Lung (tissue), 12 donors: ENCODE measurements around the gene CR1L. TPM values are rescaled to one million over a fixed set of nuclear protein-coding genes. Genes with fewer than 3 reads are reported as not detected.
A peak's percentile ranks its signal among the peaks of the same experiment; 100 is the strongest.
"Not testable (repeated sequence)": the region's sequence is repeated elsewhere in the genome, so short reads cannot be mapped to it uniquely, and the experiment has no call there.

Experiments
- ATAC-seq: fragments of 200-7000 bp; cut with Tn5 transposase; one replicate; pipeline ENCODE4 v1.9.1; 2020; ENCODE audit warnings: moderate number of reproducible peaks; ENCODE audit not compliant: insufficient read depth, low FRiP score
- DNase-seq, 3 donors: peaks; one replicate each; pipeline ENCODE4 v3.0.0-alpha.2; 2013 to 2017
- H3K27ac ChIP-seq, 2 donors: one replicate each; pipeline ENCODE4 v1.5.1; 2013; ENCODE audit warnings: mild to moderate bottlenecking in 2 of 2, moderate library complexity in 2 of 2, control low read depth in 1 of 2, inconsistent platforms in 1 of 2, low read depth in 1 of 2, low read length in 1 of 2
- H3K27me3 ChIP-seq, 3 donors: one replicate each; pipeline ENCODE4 v1.5.1; 2013; ENCODE audit warnings: low read length in 2 of 3; ENCODE audit not compliant: control insufficient read depth in 3 of 3, insufficient read depth in 3 of 3
- H3K36me3 ChIP-seq, 4 donors: one replicate each; pipeline ENCODE4 v1.5.1; 2013; ENCODE audit warnings: low read length in 4 of 4, mild to moderate bottlenecking in 1 of 4, moderate library complexity in 1 of 4; ENCODE audit not compliant: control insufficient read depth in 4 of 4, insufficient read depth in 4 of 4
- H3K4me1 ChIP-seq, 5 donors: one replicate each; pipeline ENCODE4 v1.5.1; 2013; ENCODE audit warnings: low read length in 5 of 5, mild to moderate bottlenecking in 2 of 5, moderate library complexity in 1 of 5; ENCODE audit not compliant: control insufficient read depth in 5 of 5, insufficient read depth in 5 of 5
- H3K4me3 ChIP-seq: one replicate; pipeline ENCODE4 v1.5.1; 2013; ENCODE audit warnings: mild to moderate bottlenecking, control low read depth, moderate library complexity
- H3K9ac ChIP-seq, 2 donors: one replicate each; pipeline ENCODE4 v1.5.1; 2013; ENCODE audit warnings: low read length in 2 of 2, control low read depth in 1 of 2; ENCODE audit not compliant: insufficient read depth in 1 of 2
- H3K9me3 ChIP-seq, 4 donors: one replicate each; pipeline ENCODE4 v1.5.1; 2013; ENCODE audit warnings: low read length in 3 of 4, mild to moderate bottlenecking in 1 of 4, moderate library complexity in 1 of 4; ENCODE audit not compliant: control insufficient read depth in 4 of 4, insufficient read depth in 3 of 4
- CTCF ChIP-seq: IDR thresholded peaks from 2 replicates; pipeline ENCODE4 v1.5.1; 2012; ENCODE audit warnings: mild to moderate bottlenecking; ENCODE audit errors: control extremely low read depth, extremely low read depth
- WGBS, 2 donors: extraction: QIAGEN DNeasy Blood & Tissue Kit; methylation state at CpG; one replicate each; pipeline ENCODE4 v1.1.7; 2013; 5-methylcytosine and 5-hydroxymethylcytosine counted together
- polyA plus RNA-seq, 2 donors: library from polyadenylated mRNA; stranded (reverse); fragments of 200-250 nt; gene quantifications; one replicate each; pipeline ENCODE4 v1.2.1, GENCODE V29; 2013
- total RNA-seq, 2 donors: library from RNA; depleted of rRNA in 1 of 2; stranded (reverse); fragments of >200 nt in 1 of 2; gene quantifications; one replicate each; pipeline ENCODE4 v1.2.1, GENCODE V29; 2014 to 2021
- donor health status: control.
- donor health status: control.
- donor health status: Bipolar disorder and iron deficiency.
- donor health status: healthy.
- donor health status: DM: yes; HTN: yes; CAD: no.

Gene CR1L
- total and polyA plus RNA-seq, 4 donors = 0.28 to 2.6 (median 0.94) TPM

- Histone ChIP-seq H3K9ac (no peak overlapping the region), H3K4me1 (peaks cover 0 to 4% (median 0%) of the 10 kb centered on the region in 5 donors), H3K27me3 (peaks cover 0 to 44% (median 38%) of the 10 kb centered on the region in 3 donors), H3K9me3 (no peaks in the 10 kb centered on the region), H3K36me3 (no peaks in the 10 kb centered on the region), H3K27ac (no peak overlapping the region), H3K4me3 (no peak overlapping the region)
- TF ChIP-seq CTCF = no peak
- peak in 2 of 3 donors; percentile 4 to 47 for DNase-seq
- WGBS, 2 donors = 28 to 31% methylated on average over 5 of the region's 5 CpGs
- no peak for ATAC-seq
Measured at GRCh38 chr1:207672522-207673130, 27.7 kb downstream of the CR1L start.

- Histone ChIP-seq H3K27me3 (peaks cover 0 to 36% (median 30%) of the 10 kb centered on the region in 3 donors), H3K36me3 (no peaks in the 10 kb centered on the region), H3K27ac (no peak overlapping the region), H3K9ac (no peak overlapping the region), H3K4me1 (peaks cover 0 to 4% (median 0%) of the 10 kb centered on the region in 5 donors), H3K9me3 (no peaks in the 10 kb centered on the region), H3K4me3 (no peak overlapping the region)
- 66 to 67% methylated on average over 6 of the region's 6 CpGs for WGBS, 2 donors
- DNase-seq (no peak), ATAC-seq (no peak)
- TF ChIP-seq CTCF = no peak
Measured at GRCh38 chr1:207673399-207673798, 28.5 kb downstream of the CR1L start.

- H3K9me3 ChIP-seq = no peaks in the 10 kb centered on the region
- TF ChIP-seq CTCF = no peak
- H3K4me1 ChIP-seq = no peaks in the 10 kb centered on the region
- no peak overlapping the region for H3K27ac ChIP-seq
- 84 to 93% methylated on average over 4 of the region's 4 CpGs for WGBS, 2 donors
- no peak overlapping the region for H3K4me3 ChIP-seq
- H3K9ac ChIP-seq = no peak overlapping the region
- no peak for DNase-seq
- no peak for ATAC-seq
- no peaks in the 10 kb centered on the region for H3K36me3 ChIP-seq
- H3K27me3 ChIP-seq = peaks cover 0 to 10% (median 8%) of the 10 kb centered on the region in 3 donors
Measured at GRCh38 chr1:207676153-207676552, 31.2 kb downstream of the CR1L start.

- 67 to 71% methylated on average over 6 of the region's 6 CpGs for WGBS, 2 donors
- not testable (repeated sequence) for ATAC-seq, H3K9me3 ChIP-seq, H3K4me1 ChIP-seq, H3K36me3 ChIP-seq, DNase-seq, H3K9ac ChIP-seq, H3K27me3 ChIP-seq, H3K27ac ChIP-seq, H3K4me3 ChIP-seq
Measured at GRCh38 chr1:207680590-207681388, 35.9 kb downstream of the CR1L start.

- not testable (repeated sequence) for ATAC-seq, H3K4me3 ChIP-seq, H3K9me3 ChIP-seq, DNase-seq, H3K4me1 ChIP-seq, H3K27me3 ChIP-seq, H3K36me3 ChIP-seq, H3K9ac ChIP-seq, H3K27ac ChIP-seq
- WGBS, 2 donors = 89 to 94% methylated on average over 6 of the region's 6 CpGs
Measured at GRCh38 chr1:207682872-207683434, 38.0 kb downstream of the CR1L start.

GRCh38 chr1:207690551-207690950 lies 45.6 kb downstream of the CR1L start:
- not testable (repeated sequence) for H3K4me3 ChIP-seq, H3K27me3 ChIP-seq, ATAC-seq, H3K4me1 ChIP-seq, DNase-seq, H3K36me3 ChIP-seq, H3K9me3 ChIP-seq, H3K27ac ChIP-seq, H3K9ac ChIP-seq
- 86 to 97% methylated on average over 4 of the region's 4 CpGs for WGBS, 2 donors
